NCI-H774 (cell line): Measurements from ENCODE around the gene ATP6V1F.

ENCODE experiments used
- DNase-seq: peaks from one replicate; lab custom pipeline; 2025; lab: John Stamatoyannopoulos, UW

The ATP6V1F gene

DNA sequence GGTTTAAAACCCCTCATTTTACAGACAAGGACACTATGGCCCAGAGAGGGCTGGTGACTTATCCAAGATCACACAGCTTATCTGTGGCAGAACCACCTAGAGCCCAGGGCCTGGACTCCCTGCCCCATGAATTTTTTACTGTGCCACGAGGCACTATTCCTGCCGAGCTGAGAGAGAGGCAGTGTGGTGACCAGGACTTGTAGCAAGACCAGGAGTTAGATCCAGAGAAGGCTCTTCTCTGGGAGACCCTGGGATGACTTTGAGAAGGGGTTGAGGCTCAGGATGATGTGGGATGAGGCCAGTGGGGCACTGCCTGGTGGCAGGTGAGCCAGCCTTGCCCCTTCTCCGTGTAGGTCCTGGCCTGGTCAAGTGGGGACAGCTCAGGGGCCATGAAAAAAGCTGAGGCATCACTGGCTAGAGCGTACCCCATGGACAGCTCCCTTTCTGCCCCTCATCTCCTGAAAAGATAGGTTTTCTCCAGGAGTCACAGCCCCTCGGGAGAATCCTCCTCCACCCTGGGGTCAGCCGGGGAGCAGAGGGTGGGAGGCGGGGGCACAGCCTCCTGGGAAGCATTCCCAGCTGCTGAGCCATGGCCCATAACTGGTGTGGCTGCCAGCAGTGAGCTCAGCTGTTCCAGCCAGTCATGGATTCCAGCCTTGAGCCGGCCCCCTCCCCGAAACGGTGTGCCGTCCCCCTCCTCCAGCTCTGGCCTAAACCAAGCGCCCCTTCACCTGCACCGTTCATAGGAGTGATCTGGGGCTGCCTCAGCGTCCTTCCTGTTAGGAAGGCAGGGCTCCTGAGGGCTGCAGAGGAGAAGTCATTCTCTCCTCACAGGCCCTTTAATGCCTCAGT lies 26.6 kb upstream of the ATP6V1F start:
- no peak for DNase-seq

GRCh38 chr7:128836729-128837348 lies 25.8 kb upstream of the ATP6V1F start:
- DNase-seq, result no peak

DNA sequence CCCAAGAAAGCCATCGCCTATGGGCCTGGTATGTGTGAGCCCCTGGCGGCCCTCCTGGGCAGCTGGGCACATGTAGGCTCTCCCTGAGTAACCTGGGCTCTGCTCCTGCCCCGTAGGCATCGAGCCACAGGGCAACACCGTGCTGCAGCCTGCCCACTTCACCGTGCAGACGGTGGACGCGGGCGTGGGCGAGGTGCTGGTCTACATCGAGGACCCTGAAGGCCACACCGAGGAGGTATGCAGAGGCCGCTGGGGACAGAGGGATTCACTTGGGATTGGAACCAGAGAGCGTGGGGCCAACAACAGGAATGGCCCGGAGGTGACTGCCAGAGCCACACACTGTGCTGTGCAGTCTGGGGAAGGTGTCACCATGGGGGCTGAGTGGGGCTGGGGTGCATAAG lies 25.1 kb upstream of the ATP6V1F start:
- DNase-seq, result no peak

DNA sequence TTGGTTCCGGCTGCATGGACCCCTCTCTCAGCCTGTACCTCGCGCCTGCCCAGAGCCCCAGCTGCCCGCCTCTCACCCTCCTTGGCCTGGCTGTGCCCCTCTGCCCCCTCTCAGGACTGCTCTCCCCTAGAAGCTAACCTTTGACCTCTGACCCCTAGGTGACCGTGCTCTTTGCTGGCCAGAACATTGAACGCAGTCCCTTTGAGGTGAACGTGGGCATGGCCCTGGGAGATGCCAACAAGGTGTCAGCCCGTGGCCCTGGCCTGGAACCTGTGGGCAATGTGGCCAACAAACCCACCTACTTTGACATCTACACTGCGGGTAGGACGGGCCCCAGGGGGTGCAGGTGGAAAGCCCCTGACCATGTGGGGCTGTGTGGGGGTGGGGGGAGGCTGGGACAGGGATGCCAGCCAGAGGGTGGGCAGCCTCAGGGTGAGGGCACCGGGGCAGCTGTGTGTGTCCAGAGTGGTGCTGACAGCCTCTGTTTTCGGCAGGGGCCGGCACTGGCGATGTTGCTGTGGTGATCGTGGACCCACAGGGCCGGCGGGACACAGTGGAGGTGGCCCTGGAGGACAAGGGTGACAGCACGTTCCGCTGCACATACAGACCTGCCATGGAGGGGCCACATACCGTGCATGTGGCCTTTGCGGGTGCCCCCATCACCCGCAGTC lies 24.4 kb upstream of the ATP6V1F start:
- no peak for DNase-seq

- no peak for DNase-seq
Observed at GRCh38 chr7:128838981-128839731, 23.5 kb upstream of the ATP6V1F start.

GRCh38 chr7:128839751-128840177 lies 22.9 kb upstream of the ATP6V1F start:
- DNase-seq, result no peak

DNA sequence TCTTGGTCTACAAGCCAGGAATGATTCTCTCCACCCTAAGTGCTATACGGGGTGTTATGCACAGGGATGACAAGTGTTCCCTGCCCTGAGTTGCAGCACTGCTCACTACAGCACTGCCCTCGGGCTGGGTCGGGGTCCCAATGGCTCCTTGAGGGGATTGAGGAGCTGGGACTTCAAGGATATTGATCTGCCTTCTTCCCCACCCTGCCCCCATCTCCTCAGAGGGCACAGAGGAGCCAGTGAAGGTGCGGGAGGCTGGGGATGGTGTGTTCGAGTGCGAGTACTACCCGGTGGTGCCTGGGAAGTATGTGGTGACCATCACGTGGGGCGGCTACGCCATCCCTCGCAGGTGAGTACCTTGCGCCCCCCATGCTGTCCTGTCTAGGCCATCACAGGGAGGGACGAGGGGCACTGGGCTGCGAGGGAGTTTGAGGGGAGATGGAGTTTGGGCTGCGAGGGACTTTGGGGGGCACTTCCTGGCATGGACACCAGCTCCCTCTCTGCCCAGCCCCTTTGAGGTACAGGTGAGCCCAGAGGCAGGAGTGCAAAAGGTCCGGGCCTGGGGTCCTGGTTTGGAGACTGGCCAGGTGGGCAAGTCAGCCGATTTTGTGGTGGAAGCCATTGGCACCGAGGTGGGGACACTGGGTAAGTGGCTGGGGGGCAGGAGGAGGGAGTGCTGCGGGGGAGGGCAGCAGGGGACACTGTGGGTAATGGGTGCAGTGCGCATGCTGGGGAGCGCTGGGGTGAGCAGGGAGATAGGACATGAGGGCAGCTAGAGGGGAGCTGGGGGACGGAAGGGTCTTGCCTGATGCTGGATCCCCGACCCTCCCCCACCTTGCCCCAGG lies 22.1 kb upstream of the ATP6V1F start:
- no peak for DNase-seq

GRCh38 chr7:128841171-128841690 lies 21.4 kb upstream of the ATP6V1F start:
- no peak for DNase-seq

DNA sequence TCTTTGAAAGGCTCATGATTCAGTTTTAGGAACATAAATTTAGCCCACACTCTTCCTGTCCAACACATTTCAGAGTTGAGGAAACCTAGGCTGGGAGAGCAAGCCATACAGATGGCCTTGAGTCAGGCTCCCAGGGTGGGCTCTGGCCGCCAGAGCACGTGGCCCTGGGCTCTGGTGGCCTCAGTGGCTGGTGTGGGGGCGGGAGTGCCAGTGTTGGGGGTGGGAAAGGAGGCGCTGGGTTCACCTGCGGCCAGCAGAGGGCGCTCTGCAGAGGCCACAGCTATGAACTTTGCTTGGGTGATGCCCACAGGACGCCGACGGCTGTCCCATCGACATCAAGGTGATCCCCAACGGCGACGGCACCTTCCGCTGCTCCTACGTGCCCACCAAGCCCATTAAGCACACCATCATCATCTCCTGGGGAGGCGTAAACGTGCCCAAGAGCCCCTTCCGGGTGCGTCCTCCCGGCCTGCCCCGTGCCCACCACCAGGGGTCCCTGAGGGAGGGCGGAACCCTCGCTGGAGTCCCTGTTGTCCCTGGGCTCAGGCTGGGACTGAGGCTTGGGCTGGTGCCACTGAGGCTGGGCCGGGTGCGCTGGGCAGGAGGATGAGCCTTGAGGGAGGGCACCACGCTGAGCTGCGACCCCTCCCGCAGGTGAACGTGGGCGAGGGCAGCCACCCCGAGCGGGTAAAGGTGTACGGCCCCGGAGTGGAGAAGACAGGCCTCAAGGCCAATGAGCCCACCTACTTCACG lies 20.6 kb upstream of the ATP6V1F start:
- no peak for DNase-seq

- no peak for DNase-seq
Observed at GRCh38 chr7:128842674-128843641, 19.7 kb upstream of the ATP6V1F start.

DNA sequence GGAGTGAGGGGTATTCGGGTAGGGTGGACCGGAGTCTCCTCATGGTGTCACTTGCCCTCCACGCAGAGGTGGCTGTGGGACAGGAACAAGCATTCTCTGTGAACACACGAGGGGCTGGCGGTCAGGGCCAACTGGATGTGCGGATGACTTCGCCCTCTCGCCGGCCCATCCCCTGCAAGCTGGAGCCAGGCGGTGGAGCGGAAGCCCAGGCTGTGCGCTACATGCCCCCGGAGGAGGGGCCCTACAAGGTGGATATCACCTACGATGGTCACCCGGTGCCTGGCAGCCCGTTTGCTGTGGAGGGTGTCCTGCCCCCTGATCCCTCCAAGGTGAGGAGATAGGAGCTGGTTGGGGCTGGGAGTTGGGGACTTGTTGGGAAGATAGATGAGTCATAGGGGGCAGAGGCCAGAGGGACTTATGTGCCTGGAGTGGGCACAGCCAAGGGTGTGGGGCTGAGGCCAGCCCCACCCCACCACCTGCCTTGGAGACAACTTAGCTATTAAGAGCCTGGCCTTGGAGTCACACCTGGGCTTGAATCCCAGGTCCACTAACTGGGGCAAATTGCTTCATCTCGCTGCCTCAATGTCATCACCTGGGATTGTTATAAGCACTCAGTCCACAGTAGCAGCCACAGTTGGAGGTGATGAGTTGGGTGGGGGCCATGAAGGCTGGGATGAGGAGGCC lies 18.6 kb upstream of the ATP6V1F start:
- no peak for DNase-seq

DNA sequence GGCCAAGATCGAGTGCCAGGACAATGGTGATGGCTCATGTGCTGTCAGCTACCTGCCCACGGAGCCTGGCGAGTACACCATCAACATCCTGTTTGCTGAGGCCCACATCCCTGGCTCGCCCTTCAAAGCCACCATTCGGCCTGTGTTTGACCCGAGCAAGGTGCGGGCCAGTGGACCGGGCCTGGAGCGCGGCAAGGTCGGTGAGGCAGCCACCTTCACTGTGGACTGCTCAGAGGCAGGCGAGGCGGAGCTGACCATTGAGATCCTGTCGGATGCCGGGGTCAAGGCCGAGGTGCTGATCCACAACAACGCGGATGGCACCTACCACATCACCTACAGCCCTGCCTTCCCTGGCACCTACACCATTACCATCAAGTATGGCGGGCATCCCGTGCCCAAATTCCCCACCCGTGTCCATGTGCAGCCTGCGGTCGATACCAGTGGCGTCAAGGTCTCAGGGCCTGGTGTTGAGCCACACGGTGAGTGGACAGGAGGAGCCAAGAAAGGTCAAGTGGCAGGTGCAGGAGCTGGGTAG lies 17.8 kb upstream of the ATP6V1F start:
- no peak for DNase-seq

DNA sequence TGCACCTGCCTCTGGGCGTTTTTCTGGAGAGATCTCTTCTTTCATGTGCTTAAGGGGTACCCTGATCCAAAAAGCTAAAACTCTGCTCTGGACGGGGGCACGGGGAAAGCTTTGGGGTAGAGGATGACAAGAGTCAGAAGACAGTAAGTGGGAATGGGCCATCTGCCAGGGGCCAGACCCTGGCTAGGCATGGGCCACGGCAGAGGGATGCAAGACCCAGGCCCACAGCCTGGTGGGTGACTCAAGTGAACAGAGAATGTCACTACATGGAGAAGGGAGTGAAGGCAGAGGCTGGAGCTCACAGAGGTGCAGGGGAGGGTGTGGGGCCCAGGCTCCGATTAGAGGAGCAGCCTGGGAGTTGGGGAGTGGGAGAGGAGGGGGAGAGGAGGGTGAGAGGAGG lies 17.2 kb upstream of the ATP6V1F start:
- DNase-seq, result no peak

GRCh38 chr7:128845987-128846386 lies 16.7 kb upstream of the ATP6V1F start:
- DNase-seq, result no peak

DNA sequence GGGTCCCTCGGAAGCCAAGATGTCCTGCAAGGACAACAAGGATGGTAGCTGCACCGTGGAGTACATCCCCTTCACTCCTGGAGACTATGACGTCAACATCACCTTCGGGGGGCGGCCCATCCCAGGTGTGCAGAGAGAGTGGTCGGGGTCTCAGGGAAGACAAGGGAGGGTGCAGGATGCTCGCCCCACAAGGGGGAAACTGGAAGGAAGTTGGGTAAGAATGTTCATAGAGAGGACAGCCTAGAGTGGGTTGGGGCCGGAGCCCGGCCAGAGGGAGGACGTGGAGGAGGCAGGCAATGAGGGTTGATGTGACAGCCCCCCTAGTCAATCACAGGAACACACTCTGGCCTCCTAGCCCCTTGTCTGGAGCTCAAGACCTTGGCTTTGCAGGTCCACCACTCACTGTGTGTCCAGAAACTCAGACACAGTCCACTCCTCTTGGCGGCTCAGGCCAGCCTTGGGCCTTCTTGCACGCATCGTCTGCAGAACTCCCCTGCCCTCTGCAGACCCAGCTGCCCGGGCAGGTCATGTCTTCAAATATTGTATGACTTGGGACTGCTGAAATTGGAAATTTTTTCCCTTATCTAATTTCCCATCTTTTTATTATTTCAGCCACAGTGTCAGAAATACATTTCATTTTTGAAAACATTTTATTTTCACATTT lies 15.7 kb upstream of the ATP6V1F start:
- no peak for DNase-seq

- no peak for DNase-seq
Observed at GRCh38 chr7:128847721-128848211, 14.9 kb upstream of the ATP6V1F start.

GRCh38 chr7:128848289-128849155 lies 14.1 kb upstream of the ATP6V1F start:
- DNase-seq, result no peak
